H1 (cell line): Measurements from ENCODE around the gene MID1. TPM values are rescaled to one million over a fixed set of nuclear protein-coding genes. Genes with fewer than 3 reads are reported as not detected.

ENCODE experiments used
- CTCF ChIA-PET: fragments of 300-600 bp; sonication (Branson Sonifier 250); formaldehyde crosslinking; loops from one replicate; lab custom pipeline; 2021; ENCODE audit not compliant: partially characterized antibody; lab: Charles Lee
- POLR2A ChIA-PET: fragments of 300-600 bp; sonication (Branson Sonifier 250); formaldehyde crosslinking; loops from one replicate; lab custom pipeline; 2021; ENCODE audit warnings: inconsistent platforms; ENCODE audit not compliant: partially characterized antibody; lab: Charles Lee
- DNase-seq, 2 experiments: peaks; one replicate each; pipeline versions ENCODE4 v3.0.0 to v3.0.0-alpha.2; 2010 to 2022; ENCODE audit warnings: low spot score in 2 of 2, low read depth in 1 of 2, mixed read lengths in 1 of 2
- FAIRE-seq: peaks from 2 replicates; lab custom pipeline; 2011; peaks lifted over from hg19 to GRCh38; lab: Jason Lieb, UNC
- H2AFZ ChIP-seq: 2 replicates; pipeline ENCODE4 v1.8.1; 2012; ENCODE audit warnings: low read length, inconsistent platforms
- H2AK5ac ChIP-seq: 2 replicates; pipeline ENCODE4 v1.6.1; 2013; ENCODE audit warnings: low read depth, low read length
- H2BK120ac ChIP-seq: replicated peaks from 2 replicates; pipeline ENCODE3; 2013; ENCODE audit warnings: low read depth, low read length, inconsistent platforms
- H2BK12ac ChIP-seq: 2 replicates; pipeline ENCODE4 v1.6.1; 2013; ENCODE audit warnings: low read depth, low read length
- H2BK15ac ChIP-seq: 2 replicates; pipeline ENCODE4 v1.6.1; 2013; ENCODE audit warnings: low read length
- H2BK20ac ChIP-seq: 2 replicates; pipeline ENCODE4 v1.6.1; 2013; ENCODE audit warnings: low read length
- H2BK5ac ChIP-seq: 2 replicates; pipeline ENCODE4 v1.6.1; 2013; ENCODE audit warnings: low read depth, low read length
- H3K14ac ChIP-seq: 2 replicates; pipeline ENCODE4 v1.6.1; 2013; ENCODE audit warnings: inconsistent platforms; ENCODE audit not compliant: insufficient read length
- H3K18ac ChIP-seq: 2 replicates; pipeline ENCODE4 v1.6.1; 2013; ENCODE audit warnings: low read length; ENCODE audit errors: extremely low read depth
- H3K23ac ChIP-seq: 2 replicates; pipeline ENCODE4 v1.6.1; 2013; ENCODE audit warnings: inconsistent platforms; ENCODE audit not compliant: insufficient read length
- H3K23me2 ChIP-seq: 2 replicates; pipeline ENCODE4 v1.6.1; 2013; ENCODE audit warnings: low read depth, low read length
- H3K27ac ChIP-seq: 2 replicates; pipeline ENCODE4 v1.6.1; 2011; ENCODE audit warnings: low read depth, low read length, inconsistent platforms
- H3K27me3 ChIP-seq, 4 experiments: replicated peaks in 1 of 4; 1 replicate in 1 of 4; 2 replicates in 3 of 4; pipeline versions ENCODE4 v1.6.1 to v1.8.1; 2011 to 2013; ENCODE audit warnings: low read length in 3 of 4, mild to moderate bottlenecking in 3 of 4, inconsistent platforms in 2 of 4, mixed read lengths in 2 of 4, moderate library complexity in 1 of 4; ENCODE audit not compliant: control insufficient read depth in 3 of 4, insufficient read depth in 3 of 4; ENCODE audit errors: extremely low read depth in 1 of 4
- H3K36me3 ChIP-seq, 4 experiments: 2 replicates each; pipeline versions ENCODE4 v1.6.1 to v1.8.1; 2011 to 2013; ENCODE audit warnings: mild to moderate bottlenecking in 4 of 4, low read length in 3 of 4, moderate library complexity in 2 of 4, control low read depth in 1 of 4, inconsistent platforms in 1 of 4; ENCODE audit not compliant: insufficient read depth in 4 of 4, control insufficient read depth in 2 of 4
- H3K4ac ChIP-seq: replicated peaks from 2 replicates; pipeline ENCODE3; 2013; ENCODE audit warnings: low read length, low read depth, mixed read lengths, inconsistent platforms; ENCODE audit not compliant: insufficient read length
- H3K4me1 ChIP-seq, 4 experiments: replicated peaks in 1 of 4; 1 replicate in 1 of 4; 2 replicates in 3 of 4; pipeline versions ENCODE4 v1.6.1 to v1.8.1; 2011 to 2013; ENCODE audit warnings: low read length in 3 of 4, inconsistent platforms in 2 of 4, mixed read lengths in 1 of 4; ENCODE audit not compliant: insufficient read depth in 4 of 4, control insufficient read depth in 3 of 4
- H3K4me2 ChIP-seq, 2 experiments: 2 replicates each; pipeline versions ENCODE4 v1.6.1 to v1.8.1; 2011 to 2013; ENCODE audit warnings: low read depth in 2 of 2, low read length in 2 of 2, control low read depth in 1 of 2, inconsistent platforms in 1 of 2, mild to moderate bottlenecking in 1 of 2; ENCODE audit not compliant: insufficient read depth in 1 of 2
- H3K4me3 ChIP-seq, 4 experiments: fragments of 200-600, 300-600 bp in 1 of 4; sonication (generic), shearing (Covaris generic), sonication (Bioruptor Twin) in 1 of 4; 2 replicates each; pipeline versions ENCODE4 v1.5.1 to v1.8.1; 2011 to 2016; ENCODE audit warnings: low read length in 4 of 4, low read depth in 3 of 4, control low read depth in 2 of 4, inconsistent platforms in 2 of 4, mild to moderate bottlenecking in 2 of 4, mixed read lengths in 1 of 4, moderate library complexity in 1 of 4; ENCODE audit not compliant: insufficient read depth in 2 of 4; ENCODE audit errors: extremely low read depth in 1 of 4
- H3K56ac ChIP-seq: replicated peaks from 2 replicates; pipeline ENCODE3; 2013; ENCODE audit warnings: low read depth, mild to moderate bottlenecking, mixed read lengths, low read length, inconsistent platforms; ENCODE audit not compliant: insufficient read length
- H3K79me1 ChIP-seq: 2 replicates; pipeline ENCODE4 v1.6.1; 2013; ENCODE audit warnings: low read depth, low read length, control low read depth
- H3K79me2 ChIP-seq, 2 experiments: 2 replicates each; pipeline versions ENCODE4 v1.6.1 to v1.8.1; 2012 to 2013; ENCODE audit warnings: low read length in 2 of 2, mild to moderate bottlenecking in 2 of 2, inconsistent platforms in 1 of 2; ENCODE audit not compliant: insufficient read depth in 2 of 2, control insufficient read depth in 1 of 2
- H3K9ac ChIP-seq, 4 experiments: replicated peaks in 1 of 4; 1 replicate in 1 of 4; 2 replicates in 3 of 4; pipeline versions ENCODE4 v1.6.1 to v1.8.1; 2011 to 2013; ENCODE audit warnings: low read depth in 3 of 4, low read length in 3 of 4, control low read depth in 2 of 4, mild to moderate bottlenecking in 2 of 4, moderate library complexity in 2 of 4, inconsistent platforms in 1 of 4; ENCODE audit errors: extremely low read depth in 1 of 4
- H3K9me3 ChIP-seq, 2 experiments: 2 replicates each; pipeline versions ENCODE4 v1.6.1 to v1.8.1; 2012 to 2013; ENCODE audit warnings: mild to moderate bottlenecking in 2 of 2, moderate library complexity in 2 of 2, control low read depth in 1 of 2, inconsistent platforms in 1 of 2, low read depth in 1 of 2, low read length in 1 of 2, mixed read lengths in 1 of 2; ENCODE audit not compliant: insufficient read depth in 2 of 2
- H4K20me1 ChIP-seq, 2 experiments: replicated peaks in 1 of 2; 2 replicates each; pipeline versions ENCODE3 to v1.8.1; 2011 to 2013; ENCODE audit warnings: inconsistent platforms in 2 of 2, low read length in 2 of 2, mild to moderate bottlenecking in 1 of 2; ENCODE audit not compliant: insufficient read depth in 2 of 2, control insufficient read depth in 1 of 2
- H4K5ac ChIP-seq: 2 replicates; pipeline ENCODE4 v1.6.1; 2013; ENCODE audit warnings: low read length, low read depth, mixed read lengths, inconsistent platforms; ENCODE audit not compliant: insufficient read length
- H4K8ac ChIP-seq: 2 replicates; pipeline ENCODE4 v1.8.0; 2013; ENCODE audit warnings: mild to moderate bottlenecking, moderate library complexity, low read length, inconsistent platforms; ENCODE audit not compliant: insufficient read depth; ENCODE audit errors: extremely low read depth
- H4K91ac ChIP-seq: replicated peaks from 2 replicates; pipeline ENCODE3; 2013; ENCODE audit warnings: low read length, mixed read lengths, inconsistent platforms; ENCODE audit not compliant: insufficient read length
- RBBP5 ChIP-seq: IDR thresholded peaks from 2 replicates; pipeline ENCODE4 v1.7.1; 2012; ENCODE audit warnings: low read depth, mild to moderate bottlenecking, inconsistent platforms, low read length, moderate library complexity, borderline replicate concordance
- WGBS, 2 experiments: shearing (Covaris generic) in 1 of 2; methylation state at CpG; one replicate each; pipeline versions ENCODE4 v1.1.6 to v1.1.7; 2013 to 2015; ENCODE audit warnings: low lambda C conversion rate in 2 of 2, mixed read lengths in 2 of 2, inconsistent platforms in 1 of 2, low coverage in 1 of 2, missing lambda C conversion rate in 1 of 2; ENCODE audit not compliant: insufficient replicate concordance in 2 of 2, insufficient coverage in 1 of 2, insufficient read length in 1 of 2; ENCODE audit errors: extremely low coverage in 1 of 2, missing lambda C conversion rate in 1 of 2; 5-methylcytosine and 5-hydroxymethylcytosine counted together
- polyA plus RNA-seq, 7 experiments: library from polyadenylated mRNA; depleted of rRNA in 3 of 7; stranded (reverse) in 5 of 7; unstranded in 2 of 7; fragments of >200 nt in 5 of 7; fragments of 200-250 nt in 2 of 7; gene quantifications; 1 replicate in 5 of 7; 2 replicates in 1 of 7; 4 replicates in 1 of 7; pipeline versions ENCODE4 v1.2.1 to v1.2.3, GENCODE V29; 2011 to 2013; ENCODE audit warnings: missing spikeins in 2 of 7, mixed read lengths in 2 of 7
- total RNA-seq: library from RNA; stranded (reverse); fragmentation: NEBNext Ultra II Directional; extraction: Animal tissue kit (Norgen Biotek cat#: 25700); gene quantifications from 2 replicates; pipeline ENCODE4 v1.2.1, GENCODE V29; 2021

The MID1 gene
- total and polyA plus RNA-seq, 2 of the 8 experiments (the other 6 are each of a cell fraction or from before 2014, with no cell fraction given), result 12.9 to 54.3 TPM

DNA sequence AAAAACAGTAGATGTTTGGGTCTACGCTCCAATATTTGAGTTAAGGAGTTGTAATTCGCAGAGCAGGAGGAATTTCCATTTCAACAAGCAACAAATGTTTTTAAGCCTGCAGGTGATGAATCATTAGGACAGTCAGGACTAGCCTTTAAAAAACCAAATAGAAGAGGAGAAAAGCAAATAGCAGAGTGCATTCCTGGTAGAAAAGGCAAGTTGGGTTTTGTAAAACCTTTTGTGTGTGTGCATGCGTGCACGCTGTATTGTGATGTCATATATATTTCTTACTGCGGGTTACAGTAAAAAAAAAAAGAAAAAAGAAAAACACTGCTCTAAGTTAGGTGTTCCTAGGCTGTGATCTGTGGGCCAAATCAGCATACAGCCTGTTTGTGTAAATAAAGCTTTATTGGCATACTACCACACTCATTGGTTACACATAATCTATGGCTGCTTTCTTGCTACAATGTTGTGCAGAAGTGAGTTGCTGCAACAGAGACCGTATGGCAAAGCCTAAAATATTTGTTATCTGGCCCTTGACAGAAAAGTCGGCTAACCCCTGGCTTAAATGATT, 135.6 kb downstream of the MID1 start:
- Histone ChIP-seq H2AK5ac (no peak overlapping the region), H3K27me3 (no peaks in the 10 kb centered on the region), H3K56ac (no peak overlapping the region), H3K79me2 (no peaks in the 10 kb centered on the region), H3K4me2 (no peak overlapping the region), H2BK120ac (no peak overlapping the region), H3K18ac (no peak overlapping the region), H3K9ac (no peak overlapping the region), H2BK12ac (no peak overlapping the region), H4K91ac (no peak overlapping the region), H2AFZ (no peak overlapping the region), H3K4me3 (no peak overlapping the region), H4K8ac (no peak overlapping the region), H3K4me1 (peaks cover 0 to 2% (median 0%) of the 10 kb centered on the region in 4 experiments; a peak in 3 of 7 replicates), H3K79me1 (no peaks in the 10 kb centered on the region), H2BK20ac (no peak overlapping the region), H3K9me3 (no peaks in the 10 kb centered on the region), H2BK15ac (no peak overlapping the region), H3K36me3 (peaks cover 0 to 10% (median 2%) of the 10 kb centered on the region in 4 experiments; a peak in 3 of 8 replicates), H3K4ac (no peak overlapping the region), H3K27ac (no peak overlapping the region), H3K14ac (no peak overlapping the region), H3K23ac (no peak overlapping the region), H4K20me1 (no peaks in the 10 kb centered on the region), H3K23me2 (no peaks in the 10 kb centered on the region), H2BK5ac (no peak overlapping the region), H4K5ac (no peak overlapping the region)
- 72% methylated on average over 7 of the region's 7 CpGs; no CpG with 5 or more reads in 1 of the 2 experiments for WGBS, 2 experiments
- ChIA-PET CTCF (no interaction called here), POLR2A (no interaction called here)
- no peak for DNase-seq
- FAIRE-seq, result peak; percentile 50
- no peak for TF ChIP-seq RBBP5
